HG03060 (cell line): Measurements from ENCODE around the gene ASPRV1.

Experiments used
- ATAC-seq: cut with Tn5 transposase; IDR thresholded peaks from one replicate; pipeline ENCODE4 v1.9.1; 2021; ENCODE audit warnings: low read depth, moderate number of reproducible peaks; ENCODE audit not compliant: unreplicated experiment

Gene ASPRV1

DNA sequence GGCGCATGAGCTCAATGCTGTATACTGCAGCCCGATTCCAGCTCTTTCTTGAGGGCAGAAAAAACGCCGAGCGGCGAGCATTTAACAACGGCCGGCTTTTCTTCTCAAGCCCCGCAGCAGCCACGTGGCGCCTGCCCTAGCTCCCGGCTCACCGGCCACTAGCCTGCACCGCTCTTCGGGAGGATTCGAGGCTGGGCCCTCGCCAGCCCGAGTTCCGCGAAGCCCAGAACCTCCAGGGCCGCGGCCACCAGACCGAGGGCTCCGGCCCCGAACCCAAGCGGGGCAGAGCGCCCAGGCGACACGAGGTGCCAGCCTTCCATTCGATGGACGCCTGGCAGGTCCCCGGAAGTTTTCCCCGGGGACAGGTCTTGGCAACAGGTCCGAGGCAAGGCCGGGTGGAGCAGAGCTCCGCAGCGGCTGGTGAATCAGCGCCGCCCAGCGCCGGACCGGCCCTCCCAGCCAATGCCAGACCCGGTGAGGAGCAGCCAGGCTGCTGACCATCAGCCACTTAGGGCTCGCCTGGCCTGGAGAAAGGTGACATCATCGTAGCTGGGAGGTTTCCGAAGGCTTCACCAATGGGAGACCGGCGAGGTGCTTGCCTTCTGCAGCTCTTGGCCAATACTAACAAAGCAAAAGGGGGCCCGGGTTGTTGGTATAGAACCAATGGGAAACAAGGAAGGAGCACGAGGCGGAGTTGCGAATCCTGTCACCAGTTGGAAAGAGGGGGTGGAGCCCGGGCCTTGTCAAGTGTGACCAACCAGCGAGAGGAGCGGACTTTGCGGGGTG is 47.1 kb downstream of the ASPRV1 start:
- ATAC-seq, result peak; percentile 88

DNA sequence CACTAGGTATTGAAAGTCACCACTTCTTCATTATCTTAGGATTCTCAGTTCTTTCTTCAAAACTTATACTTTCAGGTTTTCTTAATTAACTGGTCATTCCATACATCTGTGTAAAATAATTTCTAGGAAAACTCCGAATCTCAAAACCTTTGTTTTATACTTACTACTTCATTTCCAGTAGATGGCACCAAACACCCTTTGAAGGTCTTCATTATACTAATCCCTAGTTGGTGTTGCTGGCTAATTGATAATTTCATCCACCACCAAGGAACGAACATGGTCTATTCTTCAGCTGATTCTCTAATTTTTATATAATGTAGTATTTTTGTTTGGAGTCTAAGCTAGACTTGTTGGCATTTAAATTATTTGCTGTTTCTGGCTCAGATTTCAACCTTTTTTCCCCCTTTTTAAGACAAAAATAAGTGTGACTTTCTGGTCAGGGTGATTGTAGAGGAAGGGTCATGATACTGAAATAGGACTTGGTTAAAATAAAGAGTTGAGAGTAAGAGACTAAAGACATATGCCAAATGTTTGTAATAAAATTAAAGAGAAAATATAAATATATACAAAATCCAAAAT is 49.4 kb downstream of the ASPRV1 start:
- no peak for ATAC-seq
